Hepatocyte (in vitro differentiated cells): Measurements from ENCODE around the gene TRABD.

Experiments
- EZH2phosphoT487 ChIP-seq: fragments of 200-600 bp; sonication (generic); IDR thresholded peaks from one replicate; pipeline ENCODE4 v1.6.1; 2018; ENCODE audit warnings: antibody characterized with exemption, mild to moderate bottlenecking, low read depth, moderate library complexity; ENCODE audit not compliant: unreplicated experiment, severe bottlenecking
- TF ChIP-seq, protein P1 (sequence below): fragments of 200-600 bp; sonication (generic); IDR thresholded peaks from 2 replicates; pipeline ENCODE4 v1.5.1; 2016; ENCODE audit warnings: antibody characterized with exemption, mild to moderate bottlenecking; ENCODE audit not compliant: poor library complexity

DNA sequence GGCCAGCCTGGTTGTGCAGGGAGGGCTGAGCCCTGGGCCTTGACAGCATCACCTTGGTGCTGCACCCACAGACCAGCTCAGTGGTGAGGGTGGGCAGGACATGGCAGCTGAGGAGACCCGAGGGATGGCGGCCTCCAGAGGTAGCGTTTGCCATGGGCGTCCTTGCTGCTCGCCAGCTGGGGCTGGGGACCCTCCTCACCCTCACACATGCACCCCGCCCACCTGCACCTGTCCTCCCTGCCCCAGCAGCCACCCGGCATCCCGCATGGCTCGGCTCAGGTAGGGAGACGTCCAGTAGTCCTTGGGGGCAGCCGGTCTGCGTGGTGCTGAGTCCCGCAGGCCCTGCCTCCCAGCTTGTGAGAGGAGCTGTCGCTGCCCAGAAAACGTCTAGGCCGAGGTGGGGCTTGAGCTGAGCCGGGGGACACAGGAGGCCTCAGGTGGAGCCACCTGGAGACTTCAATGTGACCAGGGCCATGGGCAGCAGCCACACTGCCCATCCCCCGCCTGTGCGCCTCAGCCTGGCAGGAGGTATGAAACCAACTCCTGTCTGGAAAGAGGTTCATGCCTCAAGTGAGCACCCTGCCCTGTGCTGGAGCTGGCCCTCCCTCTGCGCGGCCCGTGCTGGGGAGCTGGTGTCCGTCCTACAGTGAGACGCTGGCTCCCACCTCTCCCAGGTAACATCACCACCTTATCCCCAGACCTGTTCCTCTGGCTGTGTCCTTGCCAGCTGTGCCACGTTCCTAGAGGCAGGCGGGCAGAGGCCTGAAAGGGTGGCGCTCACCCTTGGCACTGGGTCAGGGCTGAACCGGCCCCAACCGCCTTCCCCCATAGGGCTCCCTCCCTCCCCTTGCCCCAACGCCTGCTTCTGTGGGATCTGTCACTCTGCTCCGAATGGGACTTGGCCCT lies 3.3 kb upstream of the TRABD start:
- TF ChIP-seq, protein P1, sequence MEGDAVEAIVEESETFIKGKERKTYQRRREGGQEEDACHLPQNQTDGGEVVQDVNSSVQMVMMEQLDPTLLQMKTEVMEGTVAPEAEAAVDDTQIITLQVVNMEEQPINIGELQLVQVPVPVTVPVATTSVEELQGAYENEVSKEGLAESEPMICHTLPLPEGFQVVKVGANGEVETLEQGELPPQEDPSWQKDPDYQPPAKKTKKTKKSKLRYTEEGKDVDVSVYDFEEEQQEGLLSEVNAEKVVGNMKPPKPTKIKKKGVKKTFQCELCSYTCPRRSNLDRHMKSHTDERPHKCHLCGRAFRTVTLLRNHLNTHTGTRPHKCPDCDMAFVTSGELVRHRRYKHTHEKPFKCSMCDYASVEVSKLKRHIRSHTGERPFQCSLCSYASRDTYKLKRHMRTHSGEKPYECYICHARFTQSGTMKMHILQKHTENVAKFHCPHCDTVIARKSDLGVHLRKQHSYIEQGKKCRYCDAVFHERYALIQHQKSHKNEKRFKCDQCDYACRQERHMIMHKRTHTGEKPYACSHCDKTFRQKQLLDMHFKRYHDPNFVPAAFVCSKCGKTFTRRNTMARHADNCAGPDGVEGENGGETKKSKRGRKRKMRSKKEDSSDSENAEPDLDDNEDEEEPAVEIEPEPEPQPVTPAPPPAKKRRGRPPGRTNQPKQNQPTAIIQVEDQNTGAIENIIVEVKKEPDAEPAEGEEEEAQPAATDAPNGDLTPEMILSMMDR, result no peak
- TF ChIP-seq EZH2phosphoT487, result no peak
